Mesenchymal stem cell (in vitro differentiated cells and primary cell): ENCODE data around the gene MAP2K5.

Experiments used
- DNase-seq: peaks from one replicate; pipeline ENCODE4 v3.0.0-alpha.2; 2013
- H2AFZ ChIP-seq: one replicate; pipeline ENCODE4 v1.6.1; 2013; ENCODE audit warnings: low read depth, mild to moderate bottlenecking, control low read depth, inconsistent platforms, low read length, moderate library complexity
- H2AK5ac ChIP-seq: 2 replicates; pipeline ENCODE4 v1.6.1; 2013; ENCODE audit warnings: low read length, moderate library complexity, mild to moderate bottlenecking, inconsistent platforms; ENCODE audit not compliant: severe bottlenecking
- H2BK120ac ChIP-seq: one replicate; pipeline ENCODE4 v1.6.1; 2013; ENCODE audit warnings: low read depth, mild to moderate bottlenecking, inconsistent platforms, low read length, moderate library complexity
- H2BK12ac ChIP-seq, 2 experiments: one replicate each; pipeline ENCODE4 v1.6.1; 2013; ENCODE audit warnings: inconsistent platforms in 2 of 2, low read length in 2 of 2, mild to moderate bottlenecking in 2 of 2, moderate library complexity in 2 of 2, control low read depth in 1 of 2
- H2BK15ac ChIP-seq: one replicate; pipeline ENCODE4 v1.6.1; 2013; ENCODE audit warnings: mild to moderate bottlenecking, low read depth, inconsistent platforms; ENCODE audit not compliant: poor library complexity, severe bottlenecking
- H2BK5ac ChIP-seq: 2 replicates; pipeline ENCODE4 v1.6.1; 2013; ENCODE audit warnings: low read depth, mild to moderate bottlenecking, low read length, control low read depth, inconsistent platforms; ENCODE audit not compliant: poor library complexity, severe bottlenecking
- H3K14ac ChIP-seq, 2 experiments: one replicate each; pipeline ENCODE4 v1.6.1; 2013; ENCODE audit warnings: inconsistent platforms in 2 of 2, low read length in 2 of 2, control low read depth in 1 of 2, mild to moderate bottlenecking in 1 of 2, moderate library complexity in 1 of 2
- H3K18ac ChIP-seq, 2 experiments: one replicate each; pipeline ENCODE4 v1.6.1; 2013; ENCODE audit warnings: inconsistent platforms in 2 of 2, low read length in 2 of 2, control low read depth in 1 of 2, low read depth in 1 of 2, mild to moderate bottlenecking in 1 of 2
- H3K23ac ChIP-seq, 2 experiments: one replicate each; pipeline ENCODE4 v1.6.1; 2013; ENCODE audit warnings: inconsistent platforms in 2 of 2, low read length in 2 of 2, mild to moderate bottlenecking in 2 of 2, moderate library complexity in 2 of 2, control low read depth in 1 of 2
- H3K27ac ChIP-seq: 2 replicates; pipeline ENCODE4 v1.5.1; 2013; ENCODE audit warnings: mild to moderate bottlenecking, moderate library complexity, low read length, control low read depth, inconsistent platforms; ENCODE audit not compliant: poor library complexity, severe bottlenecking
- H3K27me3 ChIP-seq, 2 experiments: 2 replicates each; pipeline versions ENCODE4 v1.6.1 to v1.7.0; 2013; ENCODE audit warnings: low read length in 2 of 2, mild to moderate bottlenecking in 2 of 2, moderate library complexity in 2 of 2, control low read depth in 1 of 2, inconsistent platforms in 1 of 2; ENCODE audit not compliant: control insufficient read depth in 1 of 2, insufficient read depth in 1 of 2
- H3K36me3 ChIP-seq, 2 experiments: 2 replicates each; pipeline versions ENCODE4 v1.6.1 to v1.7.0; 2013; ENCODE audit warnings: low read length in 2 of 2, control low read depth in 1 of 2, inconsistent platforms in 1 of 2, low read depth in 1 of 2, mild to moderate bottlenecking in 1 of 2; ENCODE audit not compliant: insufficient read depth in 2 of 2, control insufficient read depth in 1 of 2
- H3K4ac ChIP-seq, 2 experiments: one replicate each; pipeline ENCODE4 v1.6.1; 2013; ENCODE audit warnings: inconsistent platforms in 2 of 2, low read length in 2 of 2, mild to moderate bottlenecking in 2 of 2, moderate library complexity in 2 of 2, control low read depth in 1 of 2, low read depth in 1 of 2
- H3K4me1 ChIP-seq: 2 replicates; pipeline ENCODE4 v1.6.1; 2013; ENCODE audit warnings: low read depth, low read length, control low read depth; ENCODE audit not compliant: control insufficient read depth, insufficient read depth
- H3K4me2 ChIP-seq: 2 replicates; pipeline ENCODE4 v1.6.1; 2013; ENCODE audit warnings: low read length, mild to moderate bottlenecking, inconsistent platforms; ENCODE audit not compliant: poor library complexity, severe bottlenecking
- H3K4me3 ChIP-seq, 2 experiments: 2 replicates each; pipeline versions ENCODE4 v1.5.1 to v1.7.0; 2013; ENCODE audit warnings: low read length in 2 of 2, mild to moderate bottlenecking in 2 of 2, control low read depth in 1 of 2, low read depth in 1 of 2; ENCODE audit not compliant: insufficient read depth in 1 of 2
- H3K79me1 ChIP-seq: replicated peaks from 2 replicates; pipeline ENCODE4 v1.6.1; 2013; ENCODE audit warnings: mild to moderate bottlenecking, control low read depth, low read length, inconsistent platforms; ENCODE audit not compliant: poor library complexity, severe bottlenecking
- H3K9ac ChIP-seq: 2 replicates; pipeline ENCODE4 v1.7.0; 2013; ENCODE audit warnings: mild to moderate bottlenecking, low read length, moderate library complexity
- H3K9me3 ChIP-seq: 2 replicates; pipeline ENCODE4 v1.7.0; 2013; ENCODE audit warnings: mild to moderate bottlenecking, low read length; ENCODE audit not compliant: control insufficient read depth
- H4K8ac ChIP-seq: one replicate; pipeline ENCODE4 v1.6.1; 2013; ENCODE audit warnings: inconsistent platforms, mild to moderate bottlenecking, low read length, moderate library complexity
- H4K91ac ChIP-seq: one replicate; pipeline ENCODE4 v1.6.1; 2013; ENCODE audit warnings: mild to moderate bottlenecking, low read length, inconsistent platforms
- WGBS: methylation state at CpG from one replicate; pipeline ENCODE4 v1.1.7; 2013; ENCODE audit warnings: mixed read lengths; 5-methylcytosine and 5-hydroxymethylcytosine counted together

MAP2K5 gene

GRCh38 chr15:67678089-67678488 is 135.6 kb downstream of the MAP2K5 start:
- peaks cover 0 to 19% of the 10 kb centered on the region in 2 experiments for H3K36me3 ChIP-seq
- H3K9ac ChIP-seq: no peak overlapping the region
- H3K18ac ChIP-seq: no peak overlapping the region
- H3K9me3 ChIP-seq: peaks cover 11% of the 10 kb centered on the region
- no peak overlapping the region for H2BK120ac ChIP-seq
- H3K4me1 ChIP-seq: no peaks in the 10 kb centered on the region
- H2BK15ac ChIP-seq: no peak overlapping the region
- H2AFZ ChIP-seq: no peak overlapping the region
- H3K23ac ChIP-seq: no peak overlapping the region
- H2BK12ac ChIP-seq: no peak overlapping the region
- H3K4me3 ChIP-seq: no peak overlapping the region
- WGBS: 100% methylated on average over 1 of the region's 2 CpGs
- no peaks in the 10 kb centered on the region for H3K79me1 ChIP-seq
- no peak overlapping the region for H2AK5ac ChIP-seq
- no peak overlapping the region for H4K8ac ChIP-seq
- H3K4ac ChIP-seq: no peak overlapping the region
- no peak overlapping the region for H3K14ac ChIP-seq
- H3K4me2 ChIP-seq: no peak overlapping the region
- no peak for DNase-seq
- no peaks in the 10 kb centered on the region for H3K27me3 ChIP-seq
- H3K27ac ChIP-seq: no peak overlapping the region
- H2BK5ac ChIP-seq: no peak overlapping the region
- no peak overlapping the region for H4K91ac ChIP-seq

- Histone ChIP-seq H3K4ac (no peak overlapping the region), H4K91ac (no peak overlapping the region), H3K4me2 (no peak overlapping the region), H3K9ac (no peak overlapping the region), H3K14ac (no peak overlapping the region), H3K18ac (no peak overlapping the region), H4K8ac (no peak overlapping the region), H2BK15ac (no peak overlapping the region), H3K79me1 (no peaks in the 10 kb centered on the region), H3K27me3 (no peaks in the 10 kb centered on the region), H3K4me3 (no peak overlapping the region), H3K36me3 (peaks cover 0 to 24% of the 10 kb centered on the region in 2 experiments), H2AFZ (no peak overlapping the region), H2AK5ac (no peak overlapping the region), H2BK12ac (no peak overlapping the region), H3K27ac (no peak overlapping the region), H3K9me3 (peaks cover 19% of the 10 kb centered on the region), H2BK120ac (no peak overlapping the region), H3K4me1 (no peaks in the 10 kb centered on the region), H3K23ac (no peak overlapping the region), H2BK5ac (no peak overlapping the region)
- no peak for DNase-seq
- 98% methylated on average over 4 of the region's 5 CpGs for WGBS
Measured at GRCh38 chr15:67678993-67679392, 136.5 kb downstream of the MAP2K5 start.

- H3K9ac ChIP-seq: no peak overlapping the region
- no peak overlapping the region for H4K91ac ChIP-seq
- H3K27ac ChIP-seq: no peak overlapping the region
- DNase-seq: peak; percentile 8
- H3K4me3 ChIP-seq: no peak overlapping the region
- no peak overlapping the region for H3K4ac ChIP-seq
- H3K4me1 ChIP-seq: no peaks in the 10 kb centered on the region
- H3K9me3 ChIP-seq: peaks cover 35% of the 10 kb centered on the region
- 60% methylated on average over 1 of the region's 2 CpGs for WGBS
- no peak overlapping the region for H2AK5ac ChIP-seq
- no peak overlapping the region for H3K4me2 ChIP-seq
- no peak overlapping the region for H3K18ac ChIP-seq
- H2BK15ac ChIP-seq: no peak overlapping the region
- H2BK12ac ChIP-seq: no peak overlapping the region
- H2BK120ac ChIP-seq: no peak overlapping the region
- H3K14ac ChIP-seq: no peak overlapping the region
- no peaks in the 10 kb centered on the region for H3K27me3 ChIP-seq
- H3K23ac ChIP-seq: no peak overlapping the region
- H3K36me3 ChIP-seq: peaks cover 0 to 17% of the 10 kb centered on the region in 2 experiments
- H2BK5ac ChIP-seq: no peak overlapping the region
- H2AFZ ChIP-seq: no peak overlapping the region
- H4K8ac ChIP-seq: no peak overlapping the region
- H3K79me1 ChIP-seq: no peaks in the 10 kb centered on the region
Measured at GRCh38 chr15:67680641-67681040, 138.1 kb downstream of the MAP2K5 start.

GRCh38 chr15:67685008-67685599 is 142.6 kb downstream of the MAP2K5 start:
- Histone ChIP-seq H3K27me3 (no peaks in the 10 kb centered on the region), H3K36me3 (peaks cover 3 to 17% of the 10 kb centered on the region in 2 experiments), H2BK120ac (no peak overlapping the region), H3K4me3 (peak overlapping the region in 1 of 2 experiments; percentile 50), H3K23ac (no peak overlapping the region), H3K4ac (no peak overlapping the region), H2AFZ (no peak overlapping the region), H3K27ac (no peak overlapping the region), H3K14ac (no peak overlapping the region), H2BK15ac (no peak overlapping the region), H2AK5ac (no peak overlapping the region), H4K8ac (no peak overlapping the region), H3K4me1 (no peaks in the 10 kb centered on the region), H2BK12ac (no peak overlapping the region), H4K91ac (no peak overlapping the region), H3K18ac (no peak overlapping the region), H3K9ac (no peak overlapping the region), H3K79me1 (no peaks in the 10 kb centered on the region), H3K4me2 (no peak overlapping the region), H2BK5ac (no peak overlapping the region), H3K9me3 (peaks cover 52% of the 10 kb centered on the region)
- WGBS: no CpG with 5 or more reads among the region's 3 CpGs
- DNase-seq: peak; percentile 59
